Upper lobe of left lung (tissue), 6 donors: ENCODE results near the gene COL7A1. TPM values are rescaled to one million over a fixed set of nuclear protein-coding genes. Genes with fewer than 3 reads are reported as not detected.

Experiments used
- ATAC-seq, 2 donors: fragments of 200-7000 bp; cut with Tn5 transposase; one replicate each; pipeline ENCODE4 v1.9.1; 2022; ENCODE audit warnings: mild to moderate bottlenecking in 2 of 2, moderate library complexity in 2 of 2; ENCODE audit not compliant: low FRiP score in 2 of 2
- DNase-seq, 2 donors: peaks; one replicate each; pipeline ENCODE4 v3.0.0-alpha.2; 2019 to 2020
- H3K27ac ChIP-seq, 4 donors: fragments of 200-600 bp; sonication (generic); one replicate each; pipeline ENCODE4 v1.5.1; 2016 to 2019
- H3K27me3 ChIP-seq, 4 donors: fragments of 200-600 bp; sonication (generic); one replicate each; pipeline ENCODE4 v1.5.1; 2017 to 2019
- H3K36me3 ChIP-seq, 4 donors: fragments of 200-600 bp; sonication (generic); one replicate each; pipeline ENCODE4 v1.5.1; 2016 to 2019
- H3K4me1 ChIP-seq, 4 donors: fragments of 200-600 bp; sonication (generic); one replicate each; pipeline ENCODE4 v1.5.1; 2018 to 2019
- H3K4me3 ChIP-seq, 4 donors: fragments of 200-600 bp; sonication (generic); one replicate each; pipeline ENCODE4 v1.5.1; 2017 to 2019; ENCODE audit warnings: mild to moderate bottlenecking in 2 of 4, moderate library complexity in 1 of 4
- H3K9me3 ChIP-seq, 4 donors: fragments of 200-600 bp; sonication (generic); one replicate each; pipeline ENCODE4 v1.5.1; 2018 to 2019
- EP300 ChIP-seq, 4 donors: sonication (generic); formaldehyde crosslinking; IDR thresholded peaks; one replicate each; pipeline ENCODE4 v1.5.1; 2017; ENCODE audit warnings: antibody characterized with exemption in 4 of 4, control low read depth in 2 of 4
- POLR2A ChIP-seq, 4 donors: fragments of 450-650 bp; IDR thresholded peaks; one replicate each; pipeline ENCODE4 v1.5.1; 2016 to 2017; ENCODE audit warnings: antibody characterized with exemption in 4 of 4, mild to moderate bottlenecking in 2 of 4
- POLR2AphosphoS5 ChIP-seq, 2 donors: sonication (generic); formaldehyde crosslinking; IDR thresholded peaks; one replicate each; pipeline ENCODE4 v1.5.1; 2017; ENCODE audit warnings: antibody characterized with exemption in 2 of 2
- WGBS, 2 donors: methylation state at CpG; one replicate each; pipeline ENCODE4 v1.1.5; 2017 to 2018; 5-methylcytosine and 5-hydroxymethylcytosine counted together
- total RNA-seq, 6 donors: library from RNA; depleted of rRNA in 4 of 6; stranded (reverse); fragments of >200 nt in 4 of 6; gene quantifications; one replicate each; pipeline versions ENCODE4 v1.1.0 to v1.2.1, GENCODE V29; 2016 to 2021
- TF ChIP-seq, protein P1 (sequence below), 6 experiments: fragments of 450-650 bp in 4 of 6; fragments of 200-600 bp in 2 of 6; sonication (generic) in 2 of 6; IDR thresholded peaks; one replicate each; pipeline ENCODE4 v1.5.1; 2016 to 2019; ENCODE audit warnings: antibody characterized with exemption in 6 of 6
- donor health status: DM: no; HTN: no; CAD: no; lungs with moderate emphysema.
- donor health status: DM: no; HTN: yes; CAD: no; lungs with severe emphysema.

Gene COL7A1
- total RNA-seq, 6 donors from 2014 or later = 2.7 to 30.4 (median 4.6) TPM

DNA sequence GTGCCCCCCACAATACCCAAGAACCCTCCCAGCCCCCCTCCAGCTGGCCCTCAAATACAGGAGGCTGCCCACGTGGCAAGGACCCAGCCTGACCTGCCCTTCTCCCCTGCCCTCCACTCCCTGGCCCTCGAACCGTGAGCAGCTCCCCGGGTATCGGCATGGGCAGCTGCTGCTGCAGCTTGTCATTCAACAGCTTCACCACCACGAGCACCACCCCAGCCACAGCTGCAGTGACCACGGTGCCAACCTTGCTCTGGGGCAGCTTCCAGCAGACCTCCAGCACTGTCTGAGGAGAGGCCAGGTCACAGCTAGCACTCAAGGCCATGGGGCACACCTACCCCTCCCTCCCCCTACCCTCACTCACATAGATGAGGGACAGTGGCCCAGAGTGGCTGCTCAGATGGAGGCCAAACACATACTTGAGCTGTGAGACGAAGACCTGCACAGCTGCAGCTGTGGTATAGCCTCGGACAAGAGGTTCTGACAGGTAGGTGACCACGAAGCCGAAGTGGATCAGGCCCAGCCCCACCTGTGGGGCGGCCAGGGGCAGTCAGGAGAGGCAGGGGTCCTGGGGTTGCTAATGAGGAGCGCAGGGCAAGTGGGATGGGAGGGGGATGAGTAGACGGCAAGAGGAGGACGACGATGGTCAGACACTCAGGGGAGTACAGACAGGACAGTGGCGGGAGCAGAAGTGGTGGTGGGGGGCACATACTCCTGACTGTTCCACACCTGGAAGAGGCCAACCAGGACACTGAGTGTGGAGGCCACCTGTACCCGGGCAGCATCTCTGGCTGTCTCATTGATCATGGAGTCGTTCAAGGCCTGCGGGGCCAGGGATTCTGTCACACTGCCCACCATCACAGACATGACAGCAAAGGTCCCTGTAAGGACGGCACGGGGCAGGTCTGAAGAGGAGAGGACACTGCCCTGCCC lies 36.7 kb upstream of the COL7A1 start:
- Histone ChIP-seq H3K4me1 (peaks cover 18 to 26% (median 23%) of the 10 kb centered on the region in 4 donors), H3K4me3 (no peak overlapping the region), H3K36me3 (peaks cover 5 to 63% (median 38%) of the 10 kb centered on the region in 4 donors), H3K9me3 (no peaks in the 10 kb centered on the region), H3K27me3 (no peaks in the 10 kb centered on the region), H3K27ac (no peak overlapping the region)
- ATAC-seq = no peak
- DNase-seq = no peak
- TF ChIP-seq POLR2A (IDR thresholded peaks at IDR 0.05) = no peak
- TF ChIP-seq, protein P1, sequence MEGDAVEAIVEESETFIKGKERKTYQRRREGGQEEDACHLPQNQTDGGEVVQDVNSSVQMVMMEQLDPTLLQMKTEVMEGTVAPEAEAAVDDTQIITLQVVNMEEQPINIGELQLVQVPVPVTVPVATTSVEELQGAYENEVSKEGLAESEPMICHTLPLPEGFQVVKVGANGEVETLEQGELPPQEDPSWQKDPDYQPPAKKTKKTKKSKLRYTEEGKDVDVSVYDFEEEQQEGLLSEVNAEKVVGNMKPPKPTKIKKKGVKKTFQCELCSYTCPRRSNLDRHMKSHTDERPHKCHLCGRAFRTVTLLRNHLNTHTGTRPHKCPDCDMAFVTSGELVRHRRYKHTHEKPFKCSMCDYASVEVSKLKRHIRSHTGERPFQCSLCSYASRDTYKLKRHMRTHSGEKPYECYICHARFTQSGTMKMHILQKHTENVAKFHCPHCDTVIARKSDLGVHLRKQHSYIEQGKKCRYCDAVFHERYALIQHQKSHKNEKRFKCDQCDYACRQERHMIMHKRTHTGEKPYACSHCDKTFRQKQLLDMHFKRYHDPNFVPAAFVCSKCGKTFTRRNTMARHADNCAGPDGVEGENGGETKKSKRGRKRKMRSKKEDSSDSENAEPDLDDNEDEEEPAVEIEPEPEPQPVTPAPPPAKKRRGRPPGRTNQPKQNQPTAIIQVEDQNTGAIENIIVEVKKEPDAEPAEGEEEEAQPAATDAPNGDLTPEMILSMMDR (IDR thresholded peaks at IDR 0.05) = no peak
- no peak for TF ChIP-seq POLR2AphosphoS5 (IDR thresholded peaks at IDR 0.05)
- TF ChIP-seq EP300 (IDR thresholded peaks at IDR 0.05) = no peak
- 91 to 98% methylated on average over 15 to 22 of the region's 22 CpGs for WGBS, 2 donors

DNA sequence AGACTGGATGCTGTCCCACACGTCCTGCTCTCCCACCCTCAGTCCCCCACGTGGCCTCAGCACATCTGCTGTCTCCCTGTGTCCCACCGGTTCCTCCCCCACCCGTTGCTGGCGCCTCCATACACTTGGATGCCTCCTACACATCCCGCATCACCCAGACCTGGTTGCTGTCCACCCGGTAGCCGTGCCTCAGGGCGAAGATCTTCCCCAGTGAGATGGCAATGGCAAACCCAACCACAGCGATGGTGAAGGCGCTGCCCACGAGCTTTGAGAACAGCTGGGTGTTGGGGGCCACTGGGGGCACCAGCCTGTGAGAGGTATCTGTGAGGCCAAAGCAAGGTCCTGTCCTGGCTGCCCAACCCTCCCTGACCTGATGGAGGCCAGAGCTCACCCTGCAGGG lies 35.7 kb upstream of the COL7A1 start:
- H3K36me3 ChIP-seq = peaks cover 5 to 73% (median 43%) of the 10 kb centered on the region in 4 donors
- TF ChIP-seq POLR2AphosphoS5 (IDR thresholded peaks at IDR 0.05) = no peak
- TF ChIP-seq, protein P1 (IDR thresholded peaks at IDR 0.05) = no peak
- no peak for TF ChIP-seq POLR2A (IDR thresholded peaks at IDR 0.05)
- TF ChIP-seq EP300 (IDR thresholded peaks at IDR 0.05) = no peak
- DNase-seq (no peak), ATAC-seq (no peak)
- H3K4me3 ChIP-seq = no peak overlapping the region
- H3K27ac ChIP-seq = no peak overlapping the region
- H3K27me3 ChIP-seq = no peaks in the 10 kb centered on the region
- H3K9me3 ChIP-seq = no peaks in the 10 kb centered on the region
- peaks cover 11 to 17% (median 14%) of the 10 kb centered on the region in 4 donors for H3K4me1 ChIP-seq
- 95 to 96% methylated on average over 12 of the region's 12 CpGs for WGBS, 2 donors

DNA sequence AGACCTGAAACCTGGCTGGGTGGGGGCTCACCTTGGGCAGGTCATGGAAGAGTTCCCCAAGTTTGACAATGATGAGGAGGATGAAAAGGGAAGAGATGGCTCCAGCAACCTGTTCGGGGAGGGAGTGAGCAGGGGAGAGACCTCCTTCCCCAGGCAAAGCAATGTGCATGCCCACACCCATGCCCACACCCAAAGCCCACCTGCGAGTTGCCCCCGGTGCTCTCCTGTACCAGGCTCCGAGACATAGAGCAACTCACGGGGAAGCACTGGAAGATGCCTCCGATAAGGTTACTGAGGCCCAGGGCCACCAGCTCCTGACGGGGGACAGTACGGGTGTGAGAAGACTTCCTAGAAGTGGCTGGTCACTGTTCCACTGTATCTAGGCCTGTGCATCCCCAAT lies 35.3 kb upstream of the COL7A1 start:
- Histone ChIP-seq H3K4me1 (peaks cover 11 to 16% (median 13%) of the 10 kb centered on the region in 4 donors), H3K4me3 (no peak overlapping the region), H3K36me3 (peaks cover 5 to 76% (median 47%) of the 10 kb centered on the region in 4 donors), H3K27ac (no peak overlapping the region), H3K27me3 (no peaks in the 10 kb centered on the region), H3K9me3 (no peaks in the 10 kb centered on the region)
- WGBS, 2 donors = 97 to 98% methylated on average over 5 to 8 of the region's 8 CpGs
- no peak for TF ChIP-seq POLR2A (IDR thresholded peaks at IDR 0.05)
- TF ChIP-seq EP300 (IDR thresholded peaks at IDR 0.05) = no peak
- TF ChIP-seq POLR2AphosphoS5 (IDR thresholded peaks at IDR 0.05) = no peak
- TF ChIP-seq, protein P1 (IDR thresholded peaks at IDR 0.05) = no peak
- ATAC-seq (no peak), DNase-seq (no peak)

DNA sequence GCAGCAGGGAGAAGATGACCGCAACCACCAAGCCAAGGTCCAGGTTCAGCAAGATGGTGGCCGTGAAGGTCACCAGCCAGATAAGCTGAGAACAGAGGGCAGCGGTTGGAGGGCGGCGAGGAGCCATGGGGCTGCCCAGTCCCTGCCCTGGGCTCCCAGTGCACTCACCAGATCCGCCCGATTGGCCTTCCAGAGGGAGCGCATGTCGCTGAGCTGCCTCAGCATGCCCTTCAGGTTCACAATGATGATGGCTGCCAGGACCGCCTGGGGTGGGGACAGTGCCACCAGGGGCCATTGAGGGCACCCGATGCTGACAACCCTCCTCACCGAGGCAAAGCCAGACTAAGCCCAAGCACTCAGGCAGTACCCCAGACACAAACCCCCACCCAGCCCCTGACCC lies 34.8 kb upstream of the COL7A1 start:
- Histone ChIP-seq H3K27ac (no peak overlapping the region), H3K27me3 (no peaks in the 10 kb centered on the region), H3K9me3 (no peaks in the 10 kb centered on the region), H3K36me3 (peaks cover 5 to 81% (median 52%) of the 10 kb centered on the region in 4 donors), H3K4me3 (no peak overlapping the region), H3K4me1 (peaks cover 11 to 15% (median 12%) of the 10 kb centered on the region in 4 donors)
- DNase-seq = no peak
- 96 to 100% methylated on average over 1 to 12 of the region's 12 CpGs for WGBS, 2 donors
- no peak for TF ChIP-seq POLR2AphosphoS5 (IDR thresholded peaks at IDR 0.05)
- TF ChIP-seq EP300 (IDR thresholded peaks at IDR 0.05) = no peak
- no peak for TF ChIP-seq POLR2A (IDR thresholded peaks at IDR 0.05)
- TF ChIP-seq, protein P1 (IDR thresholded peaks at IDR 0.05) = no peak
- ATAC-seq = no peak
